Activated CD4-positive, alpha-beta memory T cell treated with anti-CD3 and anti-CD28 coated beads for 36 hours (primary cell): ENCODE data around the gene MOB4. TPM values are rescaled to one million over a fixed set of nuclear protein-coding genes. Genes with fewer than 3 reads are reported as not detected.
A peak's percentile ranks its signal among the peaks of the same experiment; 100 is the strongest.

ENCODE experiments used
- CTCF ChIA-PET: fragments of 350-600 bp; sonication (Branson Sonifier 250); formaldehyde crosslinking; loops from one replicate; lab custom pipeline; 2021; ENCODE audit warnings: antibody characterized with exemption, inconsistent platforms; lab: Charles Lee
- POLR2A ChIA-PET: fragments of 350-600 bp; sonication (Branson Sonifier 250); formaldehyde crosslinking; loops from one replicate; lab custom pipeline; 2021; ENCODE audit warnings: antibody characterized with exemption; lab: Charles Lee
- DNase-seq: peaks from one replicate; pipeline ENCODE4 v3.0.0-alpha.2; 2020
- H3K27ac Mint-ChIP-seq: one replicate; pipeline ENCODE4 v1.8.0; 2021; ENCODE audit warnings: mixed read lengths
- H3K27me3 Mint-ChIP-seq: one replicate; pipeline ENCODE4 v1.8.0; 2021; ENCODE audit warnings: mixed read lengths
- H3K36me3 Mint-ChIP-seq: one replicate; pipeline ENCODE4 v1.8.0; 2021; ENCODE audit warnings: mixed read lengths
- H3K4me1 Mint-ChIP-seq: one replicate; pipeline ENCODE4 v1.8.0; 2021; ENCODE audit warnings: low read depth, mixed read lengths
- H3K4me3 Mint-ChIP-seq: one replicate; pipeline ENCODE4 v1.8.0; 2021; ENCODE audit warnings: mild to moderate bottlenecking, mixed read lengths
- H3K9me3 Mint-ChIP-seq: one replicate; pipeline ENCODE4 v1.8.0; 2021; ENCODE audit warnings: mixed read lengths
- intact Hi-C: fragments of 100-400 bp; cut with micrococcal nuclease; formaldehyde crosslinking; loops from one replicate; pipeline ENCODE4 v1.15.1; 2023
- total RNA-seq, 2 experiments: library from RNA; stranded (reverse); gene quantifications; one replicate each; pipeline ENCODE4 v1.2.3, GENCODE V29; 2021

The MOB4 gene
- total RNA-seq, 2 experiments from 2014 or later, result 18.9 to 19.5 TPM

DNA sequence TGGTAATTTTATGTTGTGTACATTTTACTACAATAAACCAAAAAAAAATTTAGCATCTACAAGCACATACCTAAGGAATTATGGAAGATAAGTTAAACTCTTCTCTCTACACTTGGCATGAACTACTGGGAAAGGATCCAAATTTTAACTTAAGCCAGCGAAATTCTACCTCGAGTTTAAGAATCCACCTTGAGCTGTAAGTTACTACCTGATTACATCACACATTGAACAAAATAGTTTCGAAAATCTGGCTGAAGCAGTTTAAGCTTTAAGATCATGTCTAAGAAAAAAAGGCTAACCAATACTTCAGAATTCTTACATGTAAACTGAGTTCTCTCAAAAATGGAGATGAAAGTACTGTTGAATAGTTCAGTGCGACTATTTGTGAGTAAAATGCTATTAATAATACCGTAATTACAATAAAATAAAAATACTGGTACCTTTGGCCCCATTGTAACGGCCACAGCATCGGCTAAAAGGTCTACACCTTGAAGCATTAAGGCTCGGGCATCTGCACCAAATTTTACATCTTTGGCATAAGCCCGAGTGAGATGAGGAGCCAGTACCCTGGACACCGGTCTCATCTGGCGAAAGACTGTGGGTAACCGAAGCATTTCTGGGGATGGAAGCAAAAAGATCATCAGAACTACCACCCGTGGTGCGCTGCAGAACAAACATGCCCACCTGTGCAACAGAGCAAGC lies 17.5 kb upstream of the MOB4 start:
- DNase-seq, result no peak
- Mint-ChIP-seq H3K4me3 (peak overlapping the region; percentile 97), H3K9me3 (no peaks in the 10 kb centered on the region), H3K36me3 (peaks cover 85% of the 10 kb centered on the region), H3K27me3 (no peaks in the 10 kb centered on the region), H3K4me1 (peaks cover 54% of the 10 kb centered on the region), H3K27ac (peak overlapping the region; percentile 97)
- POLR2A ChIA-PET, result interaction anchor here (1.2 to 7.6 kb wide), 5 partner anchors 10 to 65 kb away, joined by 4 to 76 read pairs (median 25); partner anchors contain the start of genes COQ10B, MOB4 and SF3B1
- CTCF ChIA-PET, result interaction anchor here (0.6 to 2.1 kb wide), 4 partner anchors 14 to 280 kb away, joined by 3 to 6 read pairs (median 4); partner anchors contain the start of gene MOB4
- intact Hi-C loops, result no loop called here

DNA sequence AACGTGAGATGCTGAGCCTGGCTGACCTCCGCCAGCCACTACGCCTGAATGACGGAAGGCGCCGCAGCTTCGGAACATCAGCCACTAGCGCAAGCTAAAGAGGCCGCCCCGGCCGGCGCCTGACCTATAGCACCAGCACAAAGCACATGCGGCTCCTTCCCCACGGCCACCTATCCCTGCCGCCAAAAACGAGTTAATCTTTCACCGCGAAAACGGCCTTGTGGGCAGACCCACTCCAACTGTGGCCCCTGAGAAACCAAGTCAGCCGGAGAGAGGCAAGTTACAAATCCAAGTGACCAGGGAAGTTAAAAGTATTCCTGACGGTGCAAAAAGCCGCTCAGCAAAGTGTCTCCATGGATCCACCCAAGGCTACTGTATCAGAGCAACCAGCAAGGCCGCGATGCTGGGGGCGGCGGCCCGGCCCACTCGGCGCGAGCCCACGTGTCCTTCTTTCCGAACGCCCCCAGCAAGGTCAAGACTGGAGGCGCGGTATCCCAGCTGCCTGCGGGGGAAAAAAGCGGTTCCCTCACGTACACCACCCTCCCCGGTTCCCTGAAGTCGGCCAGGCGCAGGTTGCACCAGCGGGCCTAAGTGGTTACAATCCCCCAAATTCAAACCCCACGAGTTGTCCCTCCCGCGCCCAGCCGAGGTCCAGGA lies 16.8 kb upstream of the MOB4 start:
- peak overlapping the region; percentile 97 for H3K27ac Mint-ChIP-seq
- H3K4me3 Mint-ChIP-seq, result peak overlapping the region; percentile 97
- H3K27me3 Mint-ChIP-seq, result no peaks in the 10 kb centered on the region
- ChIA-PET CTCF (interaction anchor here (1.0 to 2.1 kb wide), 4 partner anchors 14 to 208 kb away, joined by 3 to 6 read pairs (median 4); partner anchors contain the start of genes MOB4 and SF3B1), POLR2A (interaction anchor here (1.1 to 7.6 kb wide), 9 partner anchors 9 to 571 kb away, joined by 3 to 76 read pairs (median 6); partner anchors contain the start of genes COQ10B, MOB4 and SF3B1)
- no peaks in the 10 kb centered on the region for H3K9me3 Mint-ChIP-seq
- peaks cover 58% of the 10 kb centered on the region for H3K4me1 Mint-ChIP-seq
- intact Hi-C loops, result no loop called here
- peaks cover 83% of the 10 kb centered on the region for H3K36me3 Mint-ChIP-seq
- DNase-seq, result peak; percentile 74

DNA sequence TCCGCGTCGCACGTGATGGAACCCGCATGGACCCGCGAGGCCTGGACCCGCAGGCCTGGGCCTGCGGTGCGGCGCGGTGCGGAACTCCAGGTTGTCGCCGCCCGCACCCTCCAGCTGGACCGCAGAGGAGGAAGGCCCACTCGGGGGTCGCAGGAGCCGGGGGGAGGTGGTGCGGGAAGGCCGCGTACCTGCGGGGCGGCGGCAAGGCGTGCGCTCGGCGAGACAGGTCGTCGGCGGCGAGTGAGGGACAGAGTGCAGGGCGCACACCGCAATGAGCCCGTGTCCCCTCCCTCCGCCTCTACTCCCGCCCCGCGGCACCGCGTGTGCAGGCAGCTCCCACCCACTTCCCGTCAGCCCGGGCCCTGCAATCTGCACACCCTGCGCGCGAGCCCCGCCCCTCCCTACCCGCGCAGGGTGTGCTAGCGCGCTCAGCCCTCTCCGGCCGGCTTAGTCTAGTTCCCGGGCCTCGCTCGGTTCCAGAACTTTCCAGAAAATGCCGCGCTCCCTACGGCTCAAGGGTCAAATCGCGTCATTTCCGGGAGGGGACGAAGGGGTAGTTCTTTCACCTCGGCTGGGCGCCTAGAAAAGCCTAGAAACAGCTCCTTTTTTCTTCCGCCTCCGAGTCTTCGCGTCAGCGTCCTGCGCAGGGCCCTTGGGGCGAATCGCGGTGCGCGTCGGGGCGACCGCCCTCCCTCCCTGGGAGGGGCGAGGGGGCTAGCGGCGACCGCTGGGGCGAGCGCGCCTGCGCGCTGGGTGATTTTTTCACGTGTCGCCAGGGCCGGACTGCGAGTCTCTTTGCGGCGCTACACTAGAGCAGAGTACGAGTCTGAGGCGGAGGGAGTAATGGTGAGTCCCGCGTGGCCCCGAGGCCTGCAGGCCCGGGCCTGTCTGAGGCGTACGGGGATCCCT lies 16.0 kb upstream of the MOB4 start, which contains the start of the genes HSPD1 and HSPE1:
Gene HSPD1, minus strand, starts transcription at position 247 of the 909 bp plus-strand sequence. CDS start 992 bp downstream, outside the sequence.
Gene HSPE1, plus strand, starts transcription at position 786 of the 909 bp plus-strand sequence. Its CDS starts 58 bp downstream, at position 844.
- no peaks in the 10 kb centered on the region for H3K27me3 Mint-ChIP-seq
- peak; percentile 99 for DNase-seq
- peaks cover 80% of the 10 kb centered on the region for H3K36me3 Mint-ChIP-seq
- peak within 1 kb of the TSS; percentile 97 for H3K27ac Mint-ChIP-seq
- no peaks in the 10 kb centered on the region for H3K9me3 Mint-ChIP-seq
- peak within 1 kb of the TSS; percentile 97 for H3K4me3 Mint-ChIP-seq
- peaks cover 56% of the 10 kb centered on the region for H3K4me1 Mint-ChIP-seq
- CTCF ChIA-PET, result interaction anchor here (0.7 to 1.7 kb wide), 3 partner anchors 13 to 64 kb away, joined by 3 to 6 read pairs (median 5); partner anchors contain the start of gene SF3B1
- POLR2A ChIA-PET, result interaction anchor here (0.6 to 7.6 kb wide), 13 partner anchors 8 to 881 kb away, joined by 3 to 76 read pairs (median 5); partner anchors contain the start of genes COQ10B, MARS2, MOB4 and SF3B1
- intact Hi-C loops, result loop anchor here (1.0 to 5.0 kb wide), 9 partner anchors 15 to 1333 kb away; partner anchors contain the start of genes COQ10B, GTF3C3, MARS2 and PGAP1

DNA sequence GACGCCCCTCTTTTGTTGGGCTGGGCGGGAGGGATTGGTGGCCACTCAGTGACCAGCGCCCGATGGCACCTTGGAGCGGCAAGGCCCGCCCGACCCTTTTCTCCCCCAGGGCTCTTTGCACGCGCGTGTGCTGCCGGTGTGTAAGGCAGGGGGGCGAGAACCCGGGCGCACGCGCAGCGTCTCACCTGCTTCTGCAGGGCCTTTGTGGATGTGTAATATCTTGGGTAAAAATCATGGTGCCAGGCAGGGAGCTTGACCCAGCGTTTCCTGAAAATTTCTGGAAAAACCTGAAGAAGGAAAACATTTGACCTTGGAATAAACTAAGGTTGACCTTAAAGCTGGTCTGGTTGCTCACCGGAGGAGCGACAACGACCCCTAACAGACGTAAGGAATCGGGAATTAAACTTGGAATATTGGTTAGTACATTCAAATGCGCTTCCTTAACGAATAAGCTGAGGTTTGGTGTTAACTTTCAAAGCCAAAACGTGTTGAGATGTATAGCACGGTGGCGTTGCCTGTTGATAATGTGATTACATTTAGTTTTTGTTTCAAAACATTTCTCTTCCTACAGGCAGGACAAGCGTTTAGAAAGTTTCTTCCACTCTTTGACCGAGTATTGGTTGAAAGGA lies 15.2 kb upstream of the MOB4 start:
- H3K4me1 Mint-ChIP-seq, result peaks cover 51% of the 10 kb centered on the region

DNA sequence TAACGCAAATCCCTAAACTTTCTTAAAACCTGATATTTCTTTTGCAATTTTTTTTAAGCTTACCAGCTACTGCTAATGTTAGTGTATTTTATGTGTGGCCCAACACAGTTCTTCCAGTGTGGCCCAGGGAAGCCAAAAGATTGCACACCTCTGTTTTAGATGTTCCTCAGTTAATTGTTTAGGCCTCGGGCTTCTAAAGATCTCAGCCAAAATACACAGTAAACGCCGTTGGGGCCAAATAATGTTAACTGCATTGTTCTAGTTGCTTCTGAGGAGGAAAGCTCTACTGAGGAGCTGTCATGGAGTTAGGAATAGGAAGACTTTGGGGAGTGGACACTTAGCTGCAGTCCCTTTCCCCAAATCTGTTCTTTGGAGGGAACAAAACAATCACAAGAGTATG lies 13.7 kb upstream of the MOB4 start:
- peaks cover 37% of the 10 kb centered on the region for H3K4me1 Mint-ChIP-seq

More for the DNA sequence above, 15.2 kb upstream of the MOB4 start:
- Mint-ChIP-seq H3K4me3 (peak overlapping the region; percentile 97), H3K27me3 (no peaks in the 10 kb centered on the region), H3K36me3 (peaks cover 78% of the 10 kb centered on the region), H3K9me3 (no peaks in the 10 kb centered on the region), H3K27ac (peak overlapping the region; percentile 97)
- intact Hi-C loops, result loop anchor here (1.0 to 5.0 kb wide), 9 partner anchors 15 to 1333 kb away; partner anchors contain the start of genes COQ10B, GTF3C3, MARS2 and PGAP1
- ChIA-PET CTCF (interaction anchor here (0.8 to 1.7 kb wide), 3 partner anchors 12 to 99 kb away, joined by 3 to 6 read pairs (median 5); partner anchors contain the start of gene SF3B1), POLR2A (interaction anchor here (1.0 to 7.6 kb wide), 9 partner anchors 8 to 573 kb away, joined by 3 to 76 read pairs (median 6); partner anchors contain the start of genes COQ10B, MARS2, MOB4 and SF3B1)
- no peak for DNase-seq

DNA sequence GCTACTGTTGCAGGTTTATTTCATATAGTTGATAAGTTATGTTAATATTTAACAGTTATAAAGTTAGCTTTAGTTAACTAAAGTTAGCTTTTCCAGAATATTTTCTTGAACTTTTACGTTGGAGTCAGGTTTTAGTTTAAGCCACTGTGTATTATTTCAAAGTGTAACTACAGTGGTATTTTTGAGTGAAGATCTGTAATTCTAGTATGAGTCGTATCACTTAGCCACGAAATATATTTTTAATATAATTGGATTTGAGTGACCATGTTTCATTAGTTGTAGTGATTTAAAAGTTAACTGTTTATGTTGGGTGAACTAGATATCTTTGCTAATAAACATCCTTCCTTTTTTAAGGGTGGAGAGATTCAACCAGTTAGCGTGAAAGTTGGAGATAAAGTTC lies 13.2 kb upstream of the MOB4 start:
- Mint-ChIP-seq H3K4me3 (peak overlapping the region; percentile 97), H3K36me3 (peaks cover 58% of the 10 kb centered on the region), H3K9me3 (no peaks in the 10 kb centered on the region), H3K27me3 (no peaks in the 10 kb centered on the region), H3K27ac (peak overlapping the region; percentile 97), H3K4me1 (peaks cover 32% of the 10 kb centered on the region)
- ChIA-PET CTCF (interaction anchor here (1.3 to 1.4 kb wide), 3 partner anchors 11 to 14 kb away, joined by 3 to 8 read pairs (median 6); partner anchors contain the start of gene MOB4), POLR2A (interaction anchor here (0.6 to 7.6 kb wide), 2 partner anchors 12 to 70 kb away, joined by 4 to 76 read pairs; partner anchors contain the start of genes MOB4 and SF3B1)
- no peak for DNase-seq
- intact Hi-C loops, result loop anchor here (5.0 kb wide), 4 partner anchors 275 to 1335 kb away; partner anchors contain the start of gene PGAP1

More for the DNA sequence above, 13.7 kb upstream of the MOB4 start:
- H3K4me3 Mint-ChIP-seq, result peak overlapping the region; percentile 97
- no peaks in the 10 kb centered on the region for H3K27me3 Mint-ChIP-seq
- peak overlapping the region; percentile 97 for H3K27ac Mint-ChIP-seq
- intact Hi-C loops, result loop anchor here (5.0 kb wide), 4 partner anchors 275 to 1335 kb away; partner anchors contain the start of gene PGAP1
- no peaks in the 10 kb centered on the region for H3K9me3 Mint-ChIP-seq
- CTCF ChIA-PET, result interaction anchor here (1.0 to 1.4 kb wide), 5 partner anchors 11 to 203 kb away, joined by 3 to 8 read pairs (median 5); partner anchors contain the start of genes COQ10B, MARS2 and MOB4
- POLR2A ChIA-PET, result interaction anchor here (0.6 to 7.6 kb wide), 4 partner anchors 10 to 69 kb away, joined by 3 to 76 read pairs (median 38); partner anchors contain the start of genes MOB4 and SF3B1
- H3K36me3 Mint-ChIP-seq, result peaks cover 63% of the 10 kb centered on the region
- DNase-seq, result no peak

DNA sequence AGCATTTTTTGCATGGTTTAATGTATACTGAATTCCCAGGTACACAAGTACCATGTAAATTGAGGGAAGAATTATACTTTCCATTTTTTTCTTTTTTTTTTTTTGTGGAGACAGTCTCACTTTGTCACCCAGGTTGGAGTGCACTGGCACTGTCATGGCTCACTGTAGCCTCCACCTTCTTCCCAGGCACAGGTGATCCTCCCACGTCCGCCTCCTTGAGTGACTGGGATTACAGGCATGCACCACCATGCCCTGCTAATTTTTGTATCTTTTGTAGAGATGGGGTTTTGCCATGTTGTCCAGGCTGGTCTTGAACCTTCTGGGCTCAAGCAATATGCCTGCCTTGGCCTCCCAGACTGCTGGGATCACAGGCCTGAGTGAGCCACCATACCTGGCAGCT lies 11.9 kb upstream of the MOB4 start:
- intact Hi-C loops, result loop anchor here (5.0 kb wide), 4 partner anchors 273 to 1337 kb away; partner anchors contain the start of gene PGAP1
- no peak for DNase-seq
- ChIA-PET CTCF (no interaction called here), POLR2A (interaction anchor here (0.7 to 1.6 kb wide), 2 partner anchors 10 to 11 kb away, joined by 3 to 8 read pairs; partner anchors contain the start of gene MOB4)
- Mint-ChIP-seq H3K27ac (peak overlapping the region; percentile 47), H3K4me1 (peaks cover 28% of the 10 kb centered on the region), H3K27me3 (no peaks in the 10 kb centered on the region), H3K9me3 (no peaks in the 10 kb centered on the region), H3K4me3 (no peak overlapping the region), H3K36me3 (peaks cover 48% of the 10 kb centered on the region)

DNA sequence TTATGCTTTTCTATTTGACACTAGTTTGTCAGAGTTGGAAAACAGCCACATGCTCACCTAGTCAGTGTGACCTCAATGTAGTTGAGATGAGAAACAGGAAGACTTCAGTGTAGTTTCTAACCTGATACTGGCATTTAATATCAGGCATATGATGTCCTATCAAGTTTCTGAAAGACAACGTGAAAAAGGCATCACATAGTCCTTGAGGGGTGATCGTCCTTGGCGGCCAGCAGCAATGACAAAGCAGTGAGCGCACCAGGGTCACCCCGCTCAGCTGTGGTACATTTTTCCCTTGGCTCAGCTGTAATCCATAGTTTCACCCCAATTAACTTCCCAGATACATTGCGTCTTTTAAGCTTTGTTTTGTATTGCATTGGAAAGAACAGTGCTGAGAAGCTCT lies 11.4 kb upstream of the MOB4 start:
- peaks cover 43% of the 10 kb centered on the region for H3K36me3 Mint-ChIP-seq

DNA sequence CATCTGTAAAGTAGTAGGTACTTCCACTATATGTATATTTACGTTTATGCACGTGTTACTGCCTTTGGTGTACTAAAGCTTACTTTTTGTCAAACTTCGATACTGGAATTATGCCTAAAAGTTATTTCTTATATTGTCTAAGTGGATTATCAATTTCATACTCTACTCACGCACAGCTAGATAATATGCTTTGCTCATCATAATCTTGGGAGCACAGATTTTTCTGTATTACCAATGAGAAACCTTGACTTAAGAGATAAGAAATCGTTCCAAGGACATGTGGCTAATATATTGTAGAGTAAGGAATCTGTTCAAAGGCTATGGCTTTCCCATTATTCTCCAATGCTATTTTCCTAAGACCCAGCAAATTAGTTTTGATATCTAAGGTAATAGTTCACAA lies 9.2 kb upstream of the MOB4 start:
- H3K36me3 Mint-ChIP-seq, result peaks cover 32% of the 10 kb centered on the region
- no peak overlapping the region for H3K4me3 Mint-ChIP-seq
- H3K27ac Mint-ChIP-seq, result no peak overlapping the region
- no peaks in the 10 kb centered on the region for H3K27me3 Mint-ChIP-seq
- intact Hi-C loops, result no loop called here
- CTCF ChIA-PET, result interaction anchor here (1.7 kb wide), 1 partner anchor 10 kb away, joined by 4 read pairs; no protein-coding TSS in a partner anchor
- no peaks in the 10 kb centered on the region for H3K9me3 Mint-ChIP-seq
- POLR2A ChIA-PET, result no interaction called here
- H3K4me1 Mint-ChIP-seq, result peaks cover 25% of the 10 kb centered on the region
- DNase-seq, result no peak

More for the DNA sequence above, 11.4 kb upstream of the MOB4 start:
- peaks cover 28% of the 10 kb centered on the region for H3K4me1 Mint-ChIP-seq
- H3K27me3 Mint-ChIP-seq, result no peaks in the 10 kb centered on the region
- no peak for DNase-seq
- CTCF ChIA-PET, result no interaction called here
- H3K27ac Mint-ChIP-seq, result peak overlapping the region; percentile 18
- POLR2A ChIA-PET, result interaction anchor here (1.6 kb wide), 1 partner anchor 11 kb away, joined by 8 read pairs; the partner anchor contains the start of gene MOB4
- intact Hi-C loops, result loop anchor here (5.0 kb wide), 4 partner anchors 273 to 1337 kb away; partner anchors contain the start of gene PGAP1
- H3K4me3 Mint-ChIP-seq, result no peak overlapping the region
- no peaks in the 10 kb centered on the region for H3K9me3 Mint-ChIP-seq
